Right lobe of liver (tissue), 4 donors: ENCODE measurements around the gene CNPY1.

Experiments used
- CTCF ChIP-seq, 4 donors: fragments of 200-600 bp in 3 of 4; fragments of 450-650 bp in 1 of 4; IDR thresholded peaks; one replicate each; pipeline versions ENCODE4 v1.5.1 to v1.8.0; 2016 to 2022; ENCODE audit warnings: antibody characterized with exemption in 4 of 4, mild to moderate bottlenecking in 2 of 4
- POLR2A ChIP-seq: fragments of 450-650 bp; IDR thresholded peaks from one replicate; pipeline ENCODE4 v1.6.1; 2017; ENCODE audit warnings: antibody characterized with exemption, mild to moderate bottlenecking
- donor health status: DM: no; HTN: no; CAD: no.
- donor health status: DM: no; HTN: no; CAD: no.
- donor health status: DM: no; HTN: yes; CAD: no.

DNA sequence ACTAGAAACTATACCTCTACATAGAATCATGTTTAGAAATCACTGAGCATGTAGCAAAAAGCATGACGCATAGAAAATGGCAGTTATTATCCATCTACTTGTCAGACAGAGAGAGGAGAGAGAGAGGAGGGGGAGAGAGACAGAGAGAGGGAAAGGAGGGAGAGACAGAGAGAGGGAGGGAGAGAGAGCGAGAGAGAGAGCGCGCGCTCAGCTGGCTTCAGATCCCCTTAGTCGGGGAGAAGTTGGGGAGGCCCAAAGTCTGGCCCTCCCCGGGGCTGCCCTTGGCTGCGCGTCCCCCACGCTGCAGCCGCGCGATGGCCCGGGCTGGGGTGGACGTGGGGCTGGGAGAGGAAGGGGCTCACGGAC, 37.0 kb downstream of the CNPY1 start:
- no peak for TF ChIP-seq POLR2A
- no peak for TF ChIP-seq CTCF (IDR thresholded peaks at IDR 0.05)
